GM08714 (cell line): Measurements from ENCODE around the gene VEPH1.

Source experiments
- H3K4me3 ChIP-seq: fragments of 200-500 bp; sonication (Bioruptor generic); 2 replicates; pipeline ENCODE4 v1.5.1; 2014; ENCODE audit warnings: mild to moderate bottlenecking, low read length, inconsistent platforms
- ZNF274 ChIP-seq: IDR thresholded peaks from 2 replicates; pipeline ENCODE4 v1.6.1; 2012; ENCODE audit warnings: mild to moderate bottlenecking, low read depth, low read length

Gene VEPH1

GRCh38 chr3:157441102-157441624, 62.1 kb downstream of the VEPH1 start:
- no peak overlapping the region for H3K4me3 ChIP-seq
- no peak for TF ChIP-seq ZNF274

- H3K4me3 ChIP-seq = peak overlapping the region; percentile 35; the same call in 1 of the 2 replicates
- no peak for TF ChIP-seq ZNF274
These were observed 65.0 kb downstream of the VEPH1 start for GRCh38 chr3:157438194-157438730.

DNA sequence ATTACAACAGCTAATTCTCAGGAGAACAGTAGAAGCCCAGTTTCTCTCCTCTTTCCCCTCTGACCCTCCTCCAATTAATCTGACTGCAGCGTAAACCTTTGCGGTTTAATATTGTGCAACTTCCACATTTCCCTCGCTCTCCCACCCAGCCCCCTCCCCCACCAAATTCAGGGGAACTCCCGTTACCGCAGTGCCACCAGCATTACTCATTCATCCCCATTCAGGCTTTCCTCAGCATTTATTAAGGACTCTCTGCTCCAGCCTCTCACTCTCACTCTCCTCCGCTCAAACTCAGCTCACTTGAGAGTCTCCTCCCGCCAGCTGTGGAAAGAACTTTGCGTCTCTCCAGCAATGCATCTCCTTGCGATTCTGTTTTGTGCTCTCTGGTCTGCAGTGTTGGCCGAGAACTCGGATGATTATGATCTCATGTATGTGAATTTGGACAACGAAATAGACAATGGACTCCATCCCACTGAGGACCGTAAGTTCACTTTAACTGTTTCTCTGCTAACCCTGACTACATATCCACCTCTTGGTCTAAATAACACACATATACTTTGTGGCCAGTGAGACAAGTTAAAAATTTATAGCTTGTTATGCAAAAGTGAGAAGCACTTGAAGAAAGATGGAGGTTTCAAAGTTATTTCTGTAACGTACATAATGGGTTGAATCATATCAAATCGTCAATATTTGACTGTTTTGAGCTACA, 66.5 kb downstream of the VEPH1 start, which contains the start of gene PTX3:
PTX3 (plus strand) TSS at position 268 of the 709 bp plus-strand sequence; CDS start at position 352, 84 bp downstream.
- TF ChIP-seq ZNF274 = no peak
- peak within 1 kb of the TSS; percentile 35; the same call in 1 of the 2 replicates for H3K4me3 ChIP-seq

DNA sequence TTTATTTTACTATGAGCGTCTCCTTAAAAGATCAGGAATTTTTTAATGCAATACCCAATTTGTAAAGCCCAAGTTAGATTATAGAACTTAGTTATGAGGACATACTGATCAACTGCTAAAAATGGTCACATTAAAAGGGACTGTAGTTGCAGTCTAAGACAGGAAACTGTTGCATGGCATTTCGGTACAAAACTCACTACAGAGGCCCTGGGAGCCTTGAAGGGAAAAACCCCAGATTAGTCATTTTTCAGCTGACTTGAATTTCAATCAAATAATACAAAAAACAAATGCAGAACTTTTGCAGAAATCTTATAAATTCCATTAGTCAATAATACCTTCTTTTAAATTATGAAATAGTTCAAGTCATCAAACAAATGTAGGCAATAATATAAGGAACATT, 73.5 kb downstream of the VEPH1 start:
- H3K4me3 ChIP-seq = no peak overlapping the region
- no peak for TF ChIP-seq ZNF274

GRCh38 chr3:157428853-157429252, 74.4 kb downstream of the VEPH1 start:
- no peak overlapping the region for H3K4me3 ChIP-seq
- no peak for TF ChIP-seq ZNF274

- TF ChIP-seq ZNF274 = no peak
- no peak overlapping the region for H3K4me3 ChIP-seq
These were observed 75.3 kb downstream of the VEPH1 start for GRCh38 chr3:157427901-157428300.

DNA sequence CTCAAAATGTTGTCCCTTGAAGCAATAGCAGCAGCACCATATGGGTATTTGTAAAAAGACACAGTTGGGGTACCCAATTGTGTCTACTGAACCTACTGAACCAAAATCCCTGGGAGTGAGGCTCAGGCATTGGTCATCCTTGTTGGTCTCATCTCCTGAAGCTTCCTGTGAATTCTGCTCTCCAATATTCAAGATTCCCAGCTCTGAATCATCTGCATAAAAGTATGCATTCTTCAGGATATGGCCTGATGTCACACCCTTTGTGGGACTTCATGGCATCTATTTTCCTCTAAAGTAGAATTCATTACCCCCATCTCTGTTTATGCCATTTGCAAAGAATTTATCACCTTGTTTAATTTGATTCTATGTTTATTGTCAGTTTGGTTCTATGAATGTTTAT, 79.9 kb downstream of the VEPH1 start:
- H3K4me3 ChIP-seq = no peak overlapping the region
- TF ChIP-seq ZNF274 = no peak

GRCh38 chr3:157420606-157421130, 82.5 kb downstream of the VEPH1 start:
- TF ChIP-seq ZNF274 = no peak
- no peak overlapping the region for H3K4me3 ChIP-seq

GRCh38 chr3:157418104-157418503, 85.1 kb downstream of the VEPH1 start:
- no peak for TF ChIP-seq ZNF274
- no peak overlapping the region for H3K4me3 ChIP-seq

DNA sequence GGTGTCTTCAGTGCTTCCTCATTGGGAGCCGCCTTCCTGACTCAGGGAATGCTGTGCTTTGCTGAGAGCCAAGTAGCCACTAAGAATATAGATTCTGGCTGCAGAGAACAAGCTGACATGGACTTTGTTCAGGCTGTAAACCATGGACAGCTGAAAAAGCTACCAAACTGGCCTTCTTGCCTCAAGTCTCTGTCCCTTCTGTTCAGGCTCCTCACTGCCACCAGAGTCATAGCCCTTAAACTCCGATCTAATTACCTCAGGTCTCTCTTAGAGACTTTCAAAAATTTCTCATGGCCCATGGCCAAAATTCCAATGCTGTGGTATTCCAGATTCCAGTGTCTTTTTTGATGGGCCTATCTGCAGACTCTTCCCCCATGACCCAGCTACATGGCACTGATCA, 86.0 kb downstream of the VEPH1 start:
- TF ChIP-seq ZNF274 = no peak
- H3K4me3 ChIP-seq = no peak overlapping the region

DNA sequence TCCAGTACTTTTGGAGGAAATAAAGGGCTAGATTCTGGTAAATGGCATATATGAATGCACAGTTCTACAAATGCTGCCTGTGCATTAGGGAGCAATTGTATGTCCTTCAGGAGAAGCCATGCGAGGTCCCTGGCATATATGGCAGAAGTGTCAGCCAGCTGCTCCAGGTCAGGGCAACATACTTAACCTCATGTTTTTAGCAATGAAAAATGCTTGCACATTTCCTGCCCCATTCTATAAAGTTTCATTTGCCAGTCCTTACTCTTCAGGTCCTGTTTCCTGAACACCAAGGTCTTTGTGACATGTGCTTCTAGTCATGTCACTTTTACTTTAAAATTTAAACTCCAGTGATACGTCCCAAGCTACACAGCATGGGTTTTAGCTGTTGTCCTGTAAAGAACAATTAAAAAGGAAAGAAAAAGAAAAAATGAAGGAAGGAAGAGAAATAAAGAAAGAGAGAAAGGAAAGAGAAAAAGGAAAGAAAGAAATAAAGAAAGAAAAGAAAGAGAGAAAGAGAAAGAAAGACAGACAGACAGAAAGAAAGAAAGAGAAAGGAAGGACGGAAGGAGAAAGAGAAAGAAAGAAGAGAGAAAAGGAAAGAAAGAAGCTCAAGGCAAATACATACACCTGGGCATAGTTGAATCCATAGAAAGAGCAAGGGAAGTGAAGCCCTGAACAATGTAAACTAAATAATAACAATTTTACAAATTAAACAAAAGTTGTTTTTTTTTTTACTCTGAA, 86.7 kb downstream of the VEPH1 start:
- TF ChIP-seq ZNF274 = no peak
- no peak overlapping the region for H3K4me3 ChIP-seq

GRCh38 chr3:157414861-157415260, 88.4 kb downstream of the VEPH1 start:
- no peak overlapping the region for H3K4me3 ChIP-seq
- TF ChIP-seq ZNF274 = no peak

DNA sequence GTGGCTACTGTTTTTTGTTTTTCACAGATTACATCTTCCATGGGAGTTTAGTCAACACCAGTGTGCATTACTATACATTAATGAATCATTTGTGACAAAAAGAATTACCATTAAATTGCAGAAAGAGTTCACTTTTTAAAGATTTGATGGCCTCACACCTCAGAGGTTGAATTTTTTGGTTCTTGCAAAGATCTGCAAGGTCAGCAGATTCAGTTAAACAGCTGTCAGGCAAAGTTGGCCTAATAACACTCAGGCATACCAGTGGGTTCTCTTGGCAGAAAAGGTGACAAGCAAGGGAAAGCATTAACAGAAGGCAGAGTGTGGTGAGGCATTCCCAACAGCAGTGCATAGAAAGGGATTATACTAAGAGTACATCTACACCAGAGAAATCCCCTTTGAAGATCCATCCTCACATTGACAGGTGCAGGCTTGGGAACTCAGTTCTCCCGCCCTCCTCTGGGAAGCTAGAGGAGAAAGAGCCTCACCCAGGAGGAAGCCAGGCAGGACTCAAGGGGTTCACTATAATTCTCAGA, 90.8 kb downstream of the VEPH1 start:
- H3K4me3 ChIP-seq = no peak overlapping the region
- no peak for TF ChIP-seq ZNF274

DNA sequence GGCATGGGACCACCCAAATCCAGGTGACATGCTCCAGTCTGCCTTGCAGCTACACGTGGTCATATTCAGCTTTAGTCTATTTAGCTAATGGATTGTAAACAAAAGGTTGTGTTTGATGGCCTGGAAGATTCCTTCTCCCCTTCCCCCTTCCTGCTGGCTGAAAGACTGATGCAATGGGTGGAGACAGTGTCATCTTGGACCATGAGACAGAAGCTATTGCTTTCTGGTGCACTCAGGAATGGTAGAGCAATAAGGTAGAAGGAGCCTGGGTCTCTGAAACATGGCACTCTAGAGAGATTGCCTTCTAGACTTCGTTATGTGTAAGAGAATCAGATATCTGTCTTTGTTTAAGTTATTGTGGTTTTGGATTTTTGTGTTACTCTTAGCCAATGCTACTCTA, 92.3 kb downstream of the VEPH1 start:
- no peak for TF ChIP-seq ZNF274
- H3K4me3 ChIP-seq = no peak overlapping the region

DNA sequence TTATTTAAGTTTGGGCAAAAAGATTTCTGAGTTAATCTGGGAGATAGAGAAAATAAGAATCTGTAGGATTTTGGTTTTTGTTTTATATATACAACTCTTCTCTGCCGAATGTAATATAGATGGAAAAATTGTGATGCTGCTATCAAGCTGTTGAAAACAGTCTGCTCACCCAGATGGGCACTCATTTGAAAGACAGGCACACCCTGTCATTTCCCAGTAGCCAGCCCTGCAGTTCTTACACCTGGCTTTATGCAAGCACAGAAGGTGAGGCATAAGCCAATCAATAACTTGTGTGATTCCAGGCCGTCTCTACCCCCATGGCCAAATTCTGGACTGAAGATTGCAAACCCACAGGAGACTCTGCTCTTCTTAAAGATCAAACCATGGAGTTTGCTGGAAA, 93.7 kb downstream of the VEPH1 start:
- TF ChIP-seq ZNF274 = no peak
- H3K4me3 ChIP-seq = no peak overlapping the region
